Endothelial cell of umbilical vein (primary cell): ENCODE measurements around the gene TMEM61.

Source experiments
- JUN ChIP-seq: IDR thresholded peaks from 2 replicates; pipeline ENCODE4 v1.6.1; 2011; ENCODE audit warnings: borderline replicate concordance, low read depth; ENCODE audit not compliant: insufficient read length, insufficient read depth
- POLR2A ChIP-seq: IDR thresholded peaks from 2 replicates; pipeline ENCODE4 v1.6.1; 2012; ENCODE audit warnings: low read depth, mild to moderate bottlenecking, control low read depth, low read length

GRCh38 chr1:54981466-54981865 is 1.0 kb downstream of the TMEM61 start:
- TF ChIP-seq POLR2A (no peak), JUN (no peak)
